HEK293T (cell line): ENCODE results near the gene SLC2A13.

ENCODE experiments used
- CTCF ChIA-PET: fragments of 350-600 bp; formaldehyde crosslinking; extraction: SDS; loops from one replicate; lab custom pipeline; 2021; ENCODE audit warnings: antibody characterized with exemption, inconsistent platforms; lab: Yijun Ruan, JAX
- POLR2A ChIA-PET: fragments of 350-600 bp; formaldehyde crosslinking; extraction: SDS; loops from one replicate; lab custom pipeline; 2020; ENCODE audit warnings: antibody characterized with exemption, inconsistent platforms; lab: Yijun Ruan, JAX
- DNase-seq: peaks from one replicate; pipeline ENCODE4 v3.0.0; 2012; ENCODE audit warnings: mixed read lengths; ENCODE audit errors: extremely low spot score
- ARNT ChIP-seq: fragments of 450-650 bp; IDR thresholded peaks from 2 replicates; pipeline ENCODE4 v1.6.1; 2017; ENCODE audit warnings: mild to moderate bottlenecking
- BHLHE40 ChIP-seq: fragments of 450-650 bp; IDR thresholded peaks from 2 replicates; pipeline ENCODE4 v1.6.1; 2016; ENCODE audit warnings: mild to moderate bottlenecking, moderate library complexity, borderline replicate concordance
- CTBP1 ChIP-seq: fragments of 450-650 bp; IDR thresholded peaks from 2 replicates; pipeline ENCODE4 v1.6.1; 2016; ENCODE audit warnings: borderline replicate concordance
- ELF4 ChIP-seq: fragments of 450-650 bp; IDR thresholded peaks from 2 replicates; pipeline ENCODE4 v1.6.1; 2017; ENCODE audit warnings: antibody characterized with exemption
- FOXA1 ChIP-seq: fragments of 450-650 bp; IDR thresholded peaks from 2 replicates; pipeline ENCODE4 v1.6.1; 2016; ENCODE audit warnings: mild to moderate bottlenecking
- FOXK2 ChIP-seq: fragments of 450-650 bp; IDR thresholded peaks from 2 replicates; pipeline ENCODE4 v1.6.1; 2016; ENCODE audit warnings: mild to moderate bottlenecking
- FOXM1 ChIP-seq: fragments of 450-650 bp; IDR thresholded peaks from 2 replicates; pipeline ENCODE4 v1.6.1; 2017; ENCODE audit warnings: mild to moderate bottlenecking, borderline replicate concordance
- HDGF ChIP-seq: fragments of 450-650 bp; IDR thresholded peaks from 2 replicates; pipeline ENCODE4 v1.6.1; 2017; ENCODE audit warnings: antibody characterized with exemption, borderline replicate concordance
- L3MBTL2 ChIP-seq: fragments of 450-650 bp; conservative IDR thresholded peaks from 2 replicates; pipeline ENCODE4 v1.6.1; 2016; ENCODE audit warnings: mild to moderate bottlenecking
- LEF1 ChIP-seq: fragments of 450-650 bp; IDR thresholded peaks from 2 replicates; pipeline ENCODE4 v1.6.1; 2017; ENCODE audit warnings: mild to moderate bottlenecking, borderline replicate concordance
- NFRKB ChIP-seq: fragments of 450-650 bp; IDR thresholded peaks from 2 replicates; pipeline ENCODE4 v1.6.1; 2016; ENCODE audit warnings: mild to moderate bottlenecking, moderate library complexity
- SP1 ChIP-seq: fragments of 450-650 bp; IDR thresholded peaks from 2 replicates; pipeline ENCODE4 v1.6.1; 2017
- SUZ12 ChIP-seq: fragments of 450-650 bp; IDR thresholded peaks from 2 replicates; pipeline ENCODE4 v1.6.1; 2016; ENCODE audit warnings: mild to moderate bottlenecking
- TARDBP ChIP-seq: fragments of 450-650 bp; IDR thresholded peaks from 2 replicates; pipeline ENCODE4 v1.6.1; 2016
- ZNF384 ChIP-seq: fragments of 450-650 bp; IDR thresholded peaks from 2 replicates; pipeline ENCODE4 v1.6.1; 2016
- TF ChIP-seq, protein P1 (sequence below): fragments of 450-650 bp; IDR thresholded peaks from 2 replicates; pipeline ENCODE4 v1.6.1; 2016

The SLC2A13 gene

DNA sequence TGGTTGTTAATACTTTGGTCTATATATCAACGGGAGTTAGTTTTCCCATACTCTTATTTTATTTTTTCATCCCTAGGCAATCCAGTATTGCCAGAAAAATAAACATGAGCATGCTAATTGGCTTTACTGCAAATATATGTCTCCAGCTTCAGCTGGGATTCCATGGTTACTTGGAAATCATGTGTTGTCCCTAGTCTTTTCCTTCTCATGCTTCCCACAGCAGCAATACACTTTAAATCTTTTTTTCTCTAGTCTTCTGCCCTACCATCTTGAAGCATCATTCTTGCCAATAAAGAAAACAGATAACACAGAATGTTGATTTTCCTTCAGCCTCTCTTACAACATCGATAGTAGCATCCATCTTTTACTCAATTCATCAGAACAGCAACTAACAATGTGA, 60.2 kb downstream of the SLC2A13 start:
- ChIA-PET POLR2A (no interaction called here), CTCF (no interaction called here)
- no peak for DNase-seq
- no peak for TF ChIP-seq BHLHE40

DNA sequence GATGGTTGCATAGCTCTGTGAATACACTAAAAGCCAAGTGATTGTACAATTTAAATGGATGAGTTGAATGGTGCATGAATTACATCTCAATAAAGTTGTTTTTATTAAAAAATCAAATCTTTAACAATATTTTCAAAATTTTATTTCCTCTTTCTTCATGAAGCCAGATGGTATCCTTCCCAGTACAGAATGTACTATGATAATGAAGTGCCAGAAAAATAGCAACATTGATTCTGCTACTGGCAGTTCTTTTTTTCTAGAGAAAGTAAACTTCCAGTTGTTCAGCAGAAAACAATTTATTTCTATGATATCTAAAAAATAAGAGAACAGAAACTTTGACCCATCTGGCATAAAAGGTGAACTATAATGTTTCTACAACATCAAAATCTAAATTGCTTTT, 61.5 kb downstream of the SLC2A13 start:
- no peak for DNase-seq
- CTCF ChIA-PET: no interaction called here
- POLR2A ChIA-PET: no interaction called here

DNA sequence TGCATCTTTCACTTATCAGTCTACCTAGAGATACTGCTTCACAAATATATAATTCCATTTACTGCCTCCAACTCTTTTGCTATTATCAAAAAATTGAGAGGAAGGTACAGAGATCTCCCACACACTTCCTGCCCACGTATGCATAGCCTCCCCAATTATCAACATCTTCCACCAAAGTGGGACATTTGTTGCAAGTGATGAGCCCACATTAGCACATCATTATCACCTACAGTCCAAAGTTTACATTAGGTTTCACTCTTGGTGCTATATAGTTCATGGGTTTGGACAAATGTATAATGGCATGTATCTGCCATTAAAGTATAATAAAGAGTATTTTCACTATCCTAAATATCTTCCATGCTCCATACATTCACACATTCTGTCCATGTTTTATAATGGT, 66.3 kb downstream of the SLC2A13 start:
- TF ChIP-seq, protein P1, sequence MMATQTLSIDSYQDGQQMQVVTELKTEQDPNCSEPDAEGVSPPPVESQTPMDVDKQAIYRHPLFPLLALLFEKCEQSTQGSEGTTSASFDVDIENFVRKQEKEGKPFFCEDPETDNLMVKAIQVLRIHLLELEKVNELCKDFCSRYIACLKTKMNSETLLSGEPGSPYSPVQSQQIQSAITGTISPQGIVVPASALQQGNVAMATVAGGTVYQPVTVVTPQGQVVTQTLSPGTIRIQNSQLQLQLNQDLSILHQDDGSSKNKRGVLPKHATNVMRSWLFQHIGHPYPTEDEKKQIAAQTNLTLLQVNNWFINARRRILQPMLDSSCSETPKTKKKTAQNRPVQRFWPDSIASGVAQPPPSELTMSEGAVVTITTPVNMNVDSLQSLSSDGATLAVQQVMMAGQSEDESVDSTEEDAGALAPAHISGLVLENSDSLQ: no peak
- TF ChIP-seq FOXA1 (no peak), ELF4 (no peak), SP1 (no peak), ZNF384 (no peak), BHLHE40 (no peak), ARNT (no peak), HDGF (no peak), TARDBP (no peak), LEF1 (no peak), NFRKB (no peak), L3MBTL2 (no peak), CTBP1 (no peak), FOXM1 (no peak), SUZ12 (no peak), FOXK2 (no peak)
- DNase-seq: no peak
- ChIA-PET CTCF (no interaction called here), POLR2A (no interaction called here)

More for the DNA sequence above, 61.5 kb downstream of the SLC2A13 start:
- TF ChIP-seq ELF4 (no peak), BHLHE40 (no peak), HDGF (no peak), SUZ12 (no peak), L3MBTL2 (no peak), LEF1 (no peak), FOXK2 (no peak), FOXM1 (no peak), TARDBP (no peak), CTBP1 (no peak), NFRKB (no peak), ZNF384 (no peak), ARNT (no peak), FOXA1 (no peak), SP1 (no peak)
- TF ChIP-seq, protein P1: no peak

DNA sequence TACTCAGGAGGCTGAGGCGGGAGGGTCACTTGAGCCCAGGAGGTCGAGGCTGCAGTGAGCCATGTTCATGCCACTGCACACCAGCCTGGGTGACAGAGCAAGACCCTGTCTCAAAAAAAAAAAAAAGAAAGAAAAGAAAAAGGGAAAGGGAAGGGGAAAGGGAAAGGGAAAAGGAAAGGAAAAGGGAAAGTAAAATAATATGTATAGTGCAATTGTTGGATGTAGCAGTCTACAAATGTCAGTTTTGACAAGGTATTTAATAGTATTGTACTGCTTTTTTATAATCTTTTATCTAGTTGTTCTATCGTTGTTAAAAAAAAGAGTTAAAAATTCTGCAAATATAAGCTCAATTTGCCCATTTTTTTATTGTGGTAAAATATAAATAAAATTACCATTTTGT, 67.3 kb downstream of the SLC2A13 start:
- ChIA-PET CTCF (no interaction called here), POLR2A (no interaction called here)

DNA sequence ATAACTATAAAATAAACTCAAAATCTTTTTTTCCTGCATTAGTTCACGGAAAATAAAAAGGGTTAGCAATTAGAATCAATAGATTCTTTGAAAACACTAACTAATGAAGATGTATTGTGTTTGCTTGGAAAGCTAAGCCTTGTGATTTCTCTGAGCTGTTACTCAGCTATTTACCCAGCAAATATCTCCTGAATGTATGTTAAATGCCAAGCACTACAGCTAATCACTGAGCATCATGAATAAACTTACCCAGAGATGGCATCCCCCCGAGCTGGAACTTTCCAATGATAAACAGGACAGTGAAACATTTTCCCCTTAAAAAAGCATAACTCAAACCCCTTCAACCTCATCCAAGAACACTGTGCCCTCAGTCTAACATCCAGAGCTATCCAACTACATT, 71.2 kb downstream of the SLC2A13 start:
- CTCF ChIA-PET: no interaction called here
- POLR2A ChIA-PET: no interaction called here
- TF ChIP-seq ELF4 (no peak), HDGF (no peak), BHLHE40 (no peak)
- no peak for DNase-seq

More for the DNA sequence above, 67.3 kb downstream of the SLC2A13 start:
- DNase-seq: no peak
- TF ChIP-seq FOXK2: no peak
- TF ChIP-seq FOXA1: no peak
- no peak for TF ChIP-seq CTBP1
- TF ChIP-seq L3MBTL2: no peak
- TF ChIP-seq SP1: no peak
- no peak for TF ChIP-seq FOXM1
- TF ChIP-seq TARDBP: no peak
- TF ChIP-seq HDGF: no peak

DNA sequence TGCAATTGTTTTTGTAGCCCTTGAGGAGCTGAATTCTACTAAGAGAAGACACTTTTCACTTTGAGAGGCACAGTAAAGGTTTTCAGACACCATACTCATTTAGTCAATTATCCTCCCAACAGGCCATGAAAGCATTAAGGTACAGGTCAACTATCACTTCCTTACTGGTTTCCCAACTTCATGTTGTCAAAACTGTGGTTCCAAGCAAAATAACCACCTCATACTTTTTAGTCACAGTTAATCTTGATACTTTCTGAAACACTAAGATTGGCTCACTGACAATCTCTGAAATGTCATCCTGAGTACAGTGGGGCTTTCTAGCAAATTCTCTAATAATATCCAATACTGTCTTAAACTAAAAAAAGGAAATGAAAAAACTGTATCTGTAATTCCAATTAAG, 71.7 kb downstream of the SLC2A13 start:
- DNase-seq: no peak
- ChIA-PET CTCF (no interaction called here), POLR2A (no interaction called here)
- TF ChIP-seq, protein P1: no peak
- no peak for TF ChIP-seq BHLHE40
- TF ChIP-seq FOXM1: no peak
- TF ChIP-seq SUZ12: no peak
- no peak for TF ChIP-seq ELF4
- no peak for TF ChIP-seq FOXA1
- no peak for TF ChIP-seq ARNT
- no peak for TF ChIP-seq SP1
- TF ChIP-seq NFRKB: no peak
- TF ChIP-seq CTBP1: no peak
- no peak for TF ChIP-seq HDGF
- TF ChIP-seq FOXK2: no peak
- no peak for TF ChIP-seq TARDBP

DNA sequence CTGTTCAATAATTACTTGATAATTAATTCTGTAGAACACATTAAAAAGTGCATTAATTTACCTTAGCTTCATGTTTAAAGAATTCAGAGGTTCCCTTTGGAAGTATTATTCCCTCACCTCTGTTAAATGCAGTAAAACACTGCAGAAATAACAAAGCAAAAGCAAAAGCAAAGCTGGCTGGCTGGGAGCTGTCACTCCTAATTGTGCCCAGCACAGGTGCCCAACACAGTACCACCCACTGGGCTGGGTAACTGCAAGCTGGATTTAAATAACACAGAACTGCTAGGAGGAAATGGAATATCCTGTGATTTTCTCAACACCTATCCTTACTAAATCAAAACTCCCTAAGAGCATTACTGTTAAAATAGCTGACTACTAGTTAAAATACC, 72.6 kb downstream of the SLC2A13 start:
- DNase-seq: no peak
- POLR2A ChIA-PET: no interaction called here
- TF ChIP-seq HDGF (no peak), BHLHE40 (no peak), CTBP1 (no peak), FOXA1 (no peak), ARNT (no peak), ZNF384 (no peak), ELF4 (no peak), SUZ12 (no peak)
- CTCF ChIA-PET: no interaction called here
